DMS153 (cell line): ENCODE measurements around the gene SIPA1L2.

Experiments
- DNase-seq: peaks from one replicate; lab custom pipeline; 2025; lab: John Stamatoyannopoulos, UW

The SIPA1L2 gene, protein sequence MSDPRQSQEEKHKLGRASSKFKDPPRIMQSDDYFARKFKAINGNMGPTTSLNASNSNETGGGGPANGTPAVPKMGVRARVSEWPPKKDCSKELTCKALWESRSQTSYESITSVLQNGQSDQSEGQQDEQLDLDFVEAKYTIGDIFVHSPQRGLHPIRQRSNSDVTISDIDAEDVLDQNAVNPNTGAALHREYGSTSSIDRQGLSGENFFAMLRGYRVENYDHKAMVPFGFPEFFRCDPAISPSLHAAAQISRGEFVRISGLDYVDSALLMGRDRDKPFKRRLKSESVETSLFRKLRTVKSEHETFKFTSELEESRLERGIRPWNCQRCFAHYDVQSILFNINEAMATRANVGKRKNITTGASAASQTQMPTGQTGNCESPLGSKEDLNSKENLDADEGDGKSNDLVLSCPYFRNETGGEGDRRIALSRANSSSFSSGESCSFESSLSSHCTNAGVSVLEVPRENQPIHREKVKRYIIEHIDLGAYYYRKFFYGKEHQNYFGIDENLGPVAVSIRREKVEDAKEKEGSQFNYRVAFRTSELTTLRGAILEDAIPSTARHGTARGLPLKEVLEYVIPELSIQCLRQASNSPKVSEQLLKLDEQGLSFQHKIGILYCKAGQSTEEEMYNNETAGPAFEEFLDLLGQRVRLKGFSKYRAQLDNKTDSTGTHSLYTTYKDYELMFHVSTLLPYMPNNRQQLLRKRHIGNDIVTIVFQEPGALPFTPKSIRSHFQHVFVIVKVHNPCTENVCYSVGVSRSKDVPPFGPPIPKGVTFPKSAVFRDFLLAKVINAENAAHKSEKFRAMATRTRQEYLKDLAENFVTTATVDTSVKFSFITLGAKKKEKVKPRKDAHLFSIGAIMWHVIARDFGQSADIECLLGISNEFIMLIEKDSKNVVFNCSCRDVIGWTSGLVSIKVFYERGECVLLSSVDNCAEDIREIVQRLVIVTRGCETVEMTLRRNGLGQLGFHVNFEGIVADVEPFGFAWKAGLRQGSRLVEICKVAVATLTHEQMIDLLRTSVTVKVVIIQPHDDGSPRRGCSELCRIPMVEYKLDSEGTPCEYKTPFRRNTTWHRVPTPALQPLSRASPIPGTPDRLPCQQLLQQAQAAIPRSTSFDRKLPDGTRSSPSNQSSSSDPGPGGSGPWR (N-terminal part only)

DNA sequence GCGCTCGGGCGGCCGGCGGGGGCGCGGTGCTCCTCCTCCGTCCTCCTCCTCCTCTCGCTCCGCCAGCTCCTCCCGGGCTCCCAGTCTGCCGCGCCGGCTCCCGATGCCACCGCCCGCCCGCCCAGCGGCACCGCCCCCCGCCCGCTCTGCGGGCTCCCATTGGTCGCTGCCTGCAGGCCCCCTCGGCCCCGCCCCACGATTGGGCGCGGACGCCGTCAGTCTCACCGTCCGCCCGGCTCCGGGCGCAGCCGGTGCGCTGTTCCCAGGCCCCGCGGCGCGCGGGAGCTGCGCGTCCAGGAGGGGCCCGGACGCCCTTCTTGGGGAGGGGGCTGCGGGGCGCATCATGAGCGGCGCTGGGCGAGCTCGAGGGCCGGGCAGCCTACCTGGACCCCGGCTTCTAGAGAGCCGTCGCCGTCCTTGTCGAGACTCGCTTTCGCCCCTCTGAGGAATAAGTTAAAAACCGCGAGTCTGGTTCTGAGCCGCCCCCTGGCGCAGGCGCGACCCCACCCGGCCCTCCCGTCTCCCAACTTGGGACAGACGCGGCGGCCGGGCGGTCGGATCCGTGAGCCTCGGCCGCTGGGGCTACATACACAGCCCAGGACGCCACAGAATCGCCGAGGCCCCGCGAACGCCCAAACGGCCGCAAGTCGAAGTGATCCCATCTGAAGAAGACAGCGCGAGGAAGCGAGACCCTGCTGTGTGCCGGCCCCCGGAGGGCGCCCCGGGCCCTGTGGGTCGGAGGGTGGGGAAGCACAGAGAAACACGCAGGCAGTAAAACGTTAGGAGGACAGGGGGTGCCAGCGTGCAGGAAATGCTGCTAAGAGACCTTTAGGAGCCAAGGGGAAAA is at the start of gene SIPA1L2:
Gene SIPA1L2, minus strand, starts transcription at position 87 of the 847 bp plus-strand sequence. CDS start 114,794 bp downstream, outside the sequence.
- peak; percentile 63 for DNase-seq

DNA sequence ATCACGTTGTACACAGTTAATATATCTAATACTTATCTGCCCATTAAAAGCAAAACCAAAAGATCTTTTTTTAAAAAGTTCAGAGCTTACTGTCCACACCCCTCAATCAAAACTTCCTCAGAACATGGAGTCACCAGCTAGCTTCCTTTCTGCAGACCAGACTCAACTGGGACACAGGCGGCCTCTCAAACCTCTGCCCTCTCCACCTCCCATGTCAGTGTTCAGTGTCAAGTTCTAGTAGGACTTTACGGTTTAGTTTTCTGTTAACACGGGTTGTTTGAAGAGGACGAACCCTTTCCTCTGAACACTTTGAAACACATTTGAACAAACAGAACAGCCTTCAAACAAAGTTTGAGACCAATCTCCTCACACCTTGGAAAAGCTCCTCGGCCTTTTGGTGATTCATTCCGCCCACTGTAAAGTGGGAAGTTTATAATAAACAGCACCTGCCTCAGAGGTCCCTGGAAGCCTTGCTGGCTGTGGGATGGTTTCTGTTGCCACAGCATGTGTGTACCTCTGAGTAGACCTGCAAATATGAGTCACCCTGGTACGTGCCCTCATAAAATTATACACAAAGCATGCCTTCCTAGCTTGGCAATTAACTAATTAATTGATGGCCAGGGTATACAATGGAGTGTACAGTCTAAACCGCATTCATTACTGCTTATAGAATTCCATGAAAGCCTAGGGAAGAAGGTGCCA is 48.4 kb upstream of the SIPA1L2 start:
- peak; percentile 78 for DNase-seq

DNA sequence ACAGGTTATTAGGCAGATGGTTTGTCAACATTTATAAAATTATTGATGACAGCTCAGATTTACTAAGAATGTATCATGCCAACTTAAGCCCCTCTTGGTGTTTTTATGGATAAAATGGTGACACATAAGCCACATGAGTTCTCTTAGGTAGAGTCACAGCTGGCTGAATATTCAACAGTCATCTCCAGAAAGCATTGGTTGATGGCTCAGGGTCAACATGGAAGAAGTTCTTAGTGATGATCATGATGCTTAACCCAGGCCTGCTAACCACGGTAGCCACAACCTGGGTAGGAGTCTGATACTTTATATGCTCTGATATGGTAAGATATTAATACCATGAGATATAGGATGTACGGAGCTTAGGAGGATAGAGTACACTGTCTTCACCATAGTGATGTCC is 46.4 kb upstream of the SIPA1L2 start:
- DNase-seq = no peak

DNA sequence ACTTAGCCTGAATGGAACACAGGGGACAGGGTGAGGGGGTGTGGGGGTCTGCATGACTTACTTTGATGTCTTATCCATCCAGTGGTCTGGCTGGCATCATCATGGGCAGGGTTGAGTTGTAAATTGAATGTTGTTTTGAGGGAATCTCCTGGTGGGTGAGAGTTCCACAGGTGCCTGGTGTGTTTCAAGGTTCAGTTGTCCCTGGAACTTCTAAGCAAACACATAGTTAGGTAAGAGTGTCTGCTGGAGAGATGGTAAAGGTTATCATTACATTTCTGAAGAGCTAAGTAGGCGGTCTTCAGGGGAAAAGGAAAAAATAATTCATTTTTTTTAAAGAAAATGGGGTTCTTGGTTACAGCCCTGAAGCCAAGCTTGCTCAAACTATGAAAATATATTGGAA is 46.0 kb upstream of the SIPA1L2 start:
- DNase-seq = no peak

DNA sequence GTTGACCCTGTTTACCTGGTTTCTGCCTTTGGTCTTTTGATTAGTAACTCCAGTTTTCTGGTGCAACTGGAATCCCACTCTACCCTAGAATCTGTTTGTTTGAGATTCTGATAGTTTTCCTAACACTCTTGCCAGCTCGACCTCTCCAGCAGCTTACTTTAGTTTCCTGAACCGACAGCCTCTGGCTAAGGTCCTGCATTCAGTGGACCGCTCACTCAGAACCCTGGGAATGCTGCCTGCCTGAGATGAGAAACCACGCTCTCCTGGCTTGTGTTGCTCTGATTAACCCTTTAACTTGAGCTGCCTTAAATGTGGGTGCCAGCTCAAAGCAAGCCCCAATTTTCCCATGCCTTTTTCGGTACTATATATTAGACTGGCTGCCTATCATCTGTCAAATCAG is 45.3 kb upstream of the SIPA1L2 start:
- no peak for DNase-seq

DNA sequence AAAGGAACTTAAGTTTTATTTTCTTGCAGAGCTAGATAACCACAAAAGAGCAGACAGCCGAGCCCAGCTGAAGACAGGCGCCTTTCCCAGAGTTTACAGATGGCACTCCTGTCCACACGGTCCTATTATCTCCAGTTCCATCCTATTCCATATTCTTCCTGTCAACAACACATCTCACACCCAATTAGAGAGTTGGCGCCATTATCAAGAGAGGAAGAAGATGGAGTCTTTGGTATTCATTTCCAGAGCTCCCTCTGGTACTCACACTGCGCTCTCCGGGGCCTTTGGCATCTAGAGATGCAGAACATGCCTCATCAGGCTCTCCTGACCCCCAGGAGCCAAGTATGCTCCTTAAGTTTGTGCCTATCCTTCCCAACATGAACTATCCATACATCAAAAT is 43.3 kb upstream of the SIPA1L2 start:
- no peak for DNase-seq

DNA sequence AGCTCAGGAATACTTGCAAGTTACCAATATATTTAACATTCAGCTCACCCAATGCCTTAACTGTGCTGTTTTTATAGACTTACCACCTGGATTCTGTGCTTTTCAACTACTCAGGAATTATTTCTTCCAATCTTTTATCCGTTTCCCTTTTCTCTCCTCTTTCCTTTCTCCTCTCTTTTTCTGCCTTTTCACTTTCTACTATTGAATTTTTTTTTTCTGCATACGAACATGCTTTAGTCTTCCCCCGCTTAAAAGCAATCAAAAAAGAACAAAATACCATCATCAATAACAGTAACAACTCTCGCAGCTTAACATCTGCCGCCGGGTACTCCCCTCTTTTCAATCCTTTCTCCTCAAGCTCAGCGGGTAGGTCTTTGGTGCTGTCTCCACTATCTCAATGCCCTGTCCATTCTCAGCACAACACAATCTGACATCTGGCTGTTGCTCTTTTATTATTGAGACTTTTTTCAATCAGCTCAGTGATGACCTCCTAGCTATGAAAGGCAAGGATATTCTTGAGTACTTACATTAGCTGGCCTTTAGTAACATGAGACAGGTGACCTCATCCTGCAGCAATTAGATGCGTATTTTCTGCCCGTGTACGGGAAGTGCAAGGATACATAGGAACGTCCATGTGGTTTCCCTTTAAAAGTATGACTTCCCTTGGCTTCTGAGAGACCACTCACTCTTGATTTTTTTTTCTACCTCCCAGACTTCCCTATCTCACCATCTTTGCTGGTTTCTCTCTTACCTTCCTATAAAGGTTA is 40.2 kb upstream of the SIPA1L2 start:
- peak; percentile 54 for DNase-seq

DNA sequence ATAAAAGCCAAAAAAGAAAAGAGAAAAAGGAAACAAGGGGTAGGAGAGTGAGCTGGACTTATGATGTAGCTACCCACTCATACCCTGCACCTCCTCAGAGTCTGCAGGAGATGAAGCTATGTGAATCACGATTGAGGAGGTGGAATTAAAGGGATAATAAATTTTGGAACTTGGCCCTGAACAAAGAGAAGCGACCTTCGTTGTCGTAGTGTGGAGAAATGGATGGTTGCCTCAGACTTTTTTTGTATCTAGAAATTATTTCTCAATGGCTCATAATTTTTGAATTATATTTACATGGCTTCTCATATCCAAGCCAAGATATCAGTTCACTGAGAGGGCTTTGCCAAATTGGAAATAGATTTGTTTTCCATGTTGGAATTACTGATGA is 37.8 kb upstream of the SIPA1L2 start:
- no peak for DNase-seq

DNA sequence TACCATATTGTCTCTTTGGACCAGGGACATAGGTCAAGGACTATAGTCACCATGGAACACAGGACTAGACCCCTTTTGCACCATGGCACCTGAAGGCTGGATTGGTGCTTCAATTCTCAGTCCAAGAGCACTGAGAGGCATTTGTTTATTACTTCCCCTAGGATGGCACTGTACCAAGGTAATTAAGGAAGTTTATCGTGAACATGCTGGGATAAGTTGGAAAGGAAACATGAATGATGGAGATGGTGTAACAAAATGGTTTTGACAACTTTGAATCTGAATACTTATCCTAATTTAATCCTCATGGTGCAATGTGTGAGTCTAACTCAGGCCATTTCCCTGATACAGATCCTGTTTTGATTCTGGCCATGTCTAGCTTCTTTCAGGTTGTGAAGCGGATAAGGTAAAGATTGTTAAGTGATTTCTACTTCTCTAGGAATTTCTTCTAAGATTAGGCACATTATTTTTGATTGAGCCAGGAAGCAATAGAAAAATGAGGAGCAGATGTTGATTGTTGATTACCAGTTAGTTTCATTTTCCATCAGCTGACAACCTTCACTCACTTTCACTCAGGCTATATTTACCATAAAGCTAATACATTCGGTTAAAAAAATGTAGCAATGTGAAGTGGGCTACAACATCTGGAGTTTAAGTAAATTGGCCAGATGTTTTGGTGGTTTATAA is 37.3 kb upstream of the SIPA1L2 start:
- no peak for DNase-seq

DNA sequence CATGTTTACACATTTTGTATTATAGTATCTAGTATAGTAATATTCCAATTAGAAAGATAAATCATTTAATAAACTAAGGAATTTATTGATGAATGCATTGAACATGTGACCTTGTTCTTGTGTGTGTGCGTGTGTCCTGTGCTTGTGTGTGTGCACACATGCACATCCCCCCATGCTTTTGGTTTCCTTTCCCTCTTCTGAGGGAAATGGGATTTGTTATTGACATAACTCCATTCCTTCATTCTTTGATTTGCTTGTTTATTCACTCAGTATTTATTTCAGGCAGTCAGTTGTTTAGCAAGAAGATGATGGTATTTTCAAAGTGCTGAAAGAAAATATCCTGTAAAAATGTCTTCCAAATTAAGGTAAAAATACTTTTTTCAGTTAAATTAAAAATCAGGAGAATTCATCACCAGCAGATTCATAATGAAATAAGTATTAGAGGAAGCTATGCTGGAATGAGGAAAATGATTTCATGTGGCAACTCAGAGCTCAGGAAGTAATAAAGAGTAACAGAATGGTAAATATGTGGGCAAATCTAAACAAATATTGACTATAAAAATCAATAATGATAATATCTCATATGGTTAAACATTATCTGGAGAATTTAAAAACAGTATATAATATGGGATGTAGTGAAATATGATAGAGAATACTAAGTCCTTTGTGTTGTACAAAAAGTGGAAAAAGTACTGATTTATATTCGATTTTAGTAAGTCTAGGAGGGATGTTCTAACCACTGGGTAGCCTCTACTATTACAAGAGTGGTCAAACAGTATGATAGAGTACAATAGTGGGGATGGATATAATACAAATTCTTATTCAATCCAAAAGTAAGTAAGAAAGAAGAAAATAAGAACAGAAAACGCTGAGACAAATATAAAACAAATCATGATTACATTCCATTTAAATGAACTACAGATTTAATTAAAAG is 35.2 kb upstream of the SIPA1L2 start:
- DNase-seq = no peak

DNA sequence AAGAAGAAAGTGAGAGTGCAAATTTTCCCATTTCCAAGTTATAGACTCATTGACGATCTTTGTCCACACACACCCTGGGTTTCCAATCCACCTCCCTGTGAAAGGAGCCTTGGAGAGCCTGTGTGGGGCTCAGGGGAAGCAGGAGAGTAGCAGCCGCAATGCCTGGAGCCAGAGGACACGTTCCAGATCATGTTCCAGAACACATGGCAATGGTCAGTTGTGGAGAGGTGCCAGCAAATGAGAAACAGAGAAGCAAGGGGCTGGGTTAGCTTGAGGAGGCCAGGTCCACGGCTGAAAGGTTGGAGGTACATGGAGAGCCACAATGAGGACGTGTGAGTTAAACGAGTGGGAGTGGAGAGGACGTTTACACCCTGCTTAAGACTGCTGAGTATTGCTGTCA is 33.0 kb upstream of the SIPA1L2 start:
- no peak for DNase-seq

DNA sequence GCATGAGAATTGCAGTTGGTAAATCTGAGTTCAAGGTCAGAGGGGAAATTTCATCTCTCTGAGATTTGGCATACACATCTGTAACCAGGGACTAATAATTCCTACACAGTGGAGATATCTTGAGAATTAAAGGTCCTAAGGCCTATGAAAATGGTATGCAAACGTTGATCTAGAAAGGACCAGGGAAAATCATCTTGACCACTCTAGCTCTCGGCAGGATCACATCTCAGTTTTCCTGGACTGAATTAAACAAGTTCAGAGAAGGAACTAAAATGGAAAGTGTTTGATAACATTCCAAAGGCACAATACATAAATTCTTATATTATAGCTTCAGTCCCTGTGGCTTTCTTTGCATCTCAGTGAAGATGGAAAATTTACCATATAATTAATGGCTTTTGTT is 28.5 kb upstream of the SIPA1L2 start:
- no peak for DNase-seq

DNA sequence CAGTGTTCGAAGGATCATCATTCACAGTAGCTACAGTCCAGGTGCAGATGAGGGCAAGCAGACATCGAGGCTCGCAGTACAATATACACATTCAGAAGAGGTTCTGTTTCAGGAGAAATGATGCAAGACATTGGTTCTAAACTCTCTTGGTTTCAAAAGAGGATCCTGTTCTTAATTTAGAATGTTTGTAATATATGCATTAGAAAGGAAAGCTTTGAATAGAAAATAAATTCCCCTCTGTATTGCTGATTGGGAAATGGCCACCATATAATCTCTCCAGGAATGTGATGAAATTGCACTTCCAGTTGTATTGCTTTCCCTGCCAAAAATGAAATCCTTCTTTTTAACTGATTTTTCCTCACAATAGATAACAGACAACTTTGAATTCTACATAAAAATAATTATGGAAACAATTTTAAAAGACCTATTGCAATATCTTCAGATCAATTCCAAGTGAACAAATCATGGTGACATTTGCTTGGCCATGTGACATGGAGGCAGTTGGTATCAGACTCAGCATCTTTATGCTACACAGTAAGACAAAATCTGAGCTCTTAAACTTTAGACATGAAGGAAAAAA is 27.6 kb upstream of the SIPA1L2 start:
- DNase-seq = no peak

DNA sequence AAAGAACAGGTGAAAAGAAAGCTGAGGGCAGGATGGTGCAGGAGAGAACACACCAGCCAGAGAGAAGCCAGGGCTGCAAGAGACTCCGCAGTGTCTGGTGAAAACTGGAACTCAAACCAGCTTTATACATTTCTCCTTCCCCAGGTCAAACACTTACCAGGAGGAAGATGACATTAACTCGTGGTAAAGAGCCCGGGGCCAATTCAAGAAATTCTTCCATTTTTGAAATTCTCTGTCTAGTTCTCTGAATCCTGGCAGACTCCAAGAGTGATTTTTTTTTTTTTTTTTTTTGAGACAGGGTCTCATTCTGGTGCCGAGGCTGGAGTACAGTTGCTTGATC is 25.8 kb upstream of the SIPA1L2 start:
- DNase-seq = no peak

DNA sequence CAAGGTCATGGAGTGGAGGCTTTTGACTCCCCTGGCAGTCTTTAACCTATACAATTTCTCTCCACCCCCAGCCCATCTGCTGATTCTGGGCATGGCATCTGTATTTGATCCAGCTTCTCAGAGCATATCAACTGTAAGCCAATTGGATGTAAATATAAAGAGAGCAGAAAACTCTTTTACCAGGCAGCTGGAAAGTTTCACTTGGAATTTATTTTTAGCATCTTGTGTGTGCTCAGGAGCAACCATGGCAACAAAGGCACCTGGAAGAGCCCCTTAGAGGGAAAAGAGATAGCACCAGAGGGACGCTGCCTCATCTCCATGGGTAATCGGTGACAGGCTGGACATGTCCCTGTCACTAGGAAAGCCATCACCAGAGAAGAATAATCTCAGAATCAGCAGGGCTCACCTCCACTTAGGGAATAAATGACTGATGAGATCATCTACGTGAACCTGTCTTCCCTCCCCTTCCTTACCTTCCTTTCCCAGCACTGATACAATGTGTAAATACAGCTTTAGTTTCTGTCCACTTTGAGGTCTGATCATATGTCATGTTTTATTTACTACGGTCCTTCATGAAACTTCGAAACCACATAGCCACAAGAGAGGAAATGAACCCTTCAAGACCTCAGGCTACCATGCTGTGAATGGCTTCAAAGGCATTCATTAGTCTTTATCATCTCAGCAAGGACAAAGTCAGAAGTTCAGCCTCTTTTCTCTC is 25.3 kb upstream of the SIPA1L2 start:
- peak; percentile 60 for DNase-seq

DNA sequence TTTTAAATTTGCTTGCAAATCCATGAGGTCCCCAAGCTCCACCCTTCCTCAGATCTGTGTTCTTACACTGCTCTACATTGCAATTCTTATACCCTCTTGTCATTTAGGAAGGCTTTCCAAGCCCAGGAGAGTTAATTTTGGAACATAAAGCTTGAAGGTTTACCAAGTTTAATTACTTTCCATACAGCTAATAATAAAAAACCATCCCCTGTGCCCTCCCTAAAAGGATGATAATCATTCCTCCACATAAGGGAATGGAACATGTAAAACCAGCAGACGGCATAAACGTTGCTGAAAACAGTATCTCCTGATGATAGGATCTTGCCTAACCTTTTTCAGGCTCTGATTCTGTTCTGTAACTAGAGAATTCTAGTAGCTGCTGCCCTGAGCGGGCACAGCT is 23.9 kb upstream of the SIPA1L2 start:
- DNase-seq = no peak

DNA sequence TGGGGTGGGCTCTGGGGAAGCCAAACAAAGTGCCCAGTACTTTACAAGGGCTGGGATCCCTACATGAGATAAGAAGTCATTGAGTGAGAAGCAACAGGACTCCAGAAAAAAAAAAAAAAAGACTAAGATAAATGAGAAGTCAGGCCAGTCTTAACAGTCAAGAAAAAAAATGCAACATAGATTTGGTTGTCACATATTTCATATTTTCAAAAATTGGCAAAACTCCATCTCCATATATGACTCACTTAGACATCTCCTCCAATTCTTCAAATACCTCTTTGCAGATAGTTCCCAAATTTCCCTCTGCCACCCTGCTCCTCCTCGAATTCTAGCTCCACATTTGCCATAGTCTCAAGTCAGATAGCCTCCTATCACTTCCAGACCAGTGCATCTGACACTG is 20.9 kb upstream of the SIPA1L2 start:
- no peak for DNase-seq

DNA sequence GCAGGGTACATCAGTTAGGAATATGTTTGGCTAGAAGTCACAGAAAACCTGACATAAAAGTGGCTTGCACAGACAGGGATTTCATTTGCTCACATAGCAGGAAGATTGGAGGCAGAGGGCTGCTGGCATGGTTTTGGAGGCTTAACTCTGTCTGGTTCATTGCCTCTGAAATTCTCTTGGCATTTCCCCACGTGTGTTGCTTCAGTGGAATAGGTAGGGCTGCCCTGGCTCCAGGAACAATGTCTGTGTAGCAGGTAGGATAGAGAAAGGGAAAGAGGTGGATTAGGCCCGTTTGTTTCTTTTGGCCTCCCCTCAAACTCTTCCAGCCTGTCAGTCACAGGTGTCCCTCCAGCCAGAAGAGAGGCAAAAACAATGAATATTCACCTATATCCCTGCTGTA is 20.5 kb upstream of the SIPA1L2 start:
- DNase-seq = no peak
